IMR-90 (cell line): ENCODE results near the gene VAT1L. TPM values are rescaled to one million over a fixed set of nuclear protein-coding genes. Genes with fewer than 3 reads are reported as not detected.

ENCODE experiments used
- ATAC-seq: fragments of 200-7000 bp; cut with Tn5 transposase; 2 replicates; pipeline ENCODE4 v1.9.1; 2020; ENCODE audit warnings: low read depth, mild to moderate bottlenecking, moderate library complexity
- BruUV-seq: library from RNA; stranded (reverse); fragments of 400-500 nt; replicated peaks from 2 replicates; lab custom pipeline; 2021; lab: Mats Ljungman, UMichigan
- CTCF ChIA-PET: fragments of 300-600 bp; formaldehyde crosslinking; extraction: SDS; loops from one replicate; lab custom pipeline; 2021; ENCODE audit warnings: antibody characterized with exemption; lab: Yijun Ruan, JAX
- POLR2A ChIA-PET: fragments of 300-600 bp; sonication (Branson Sonifier 250); formaldehyde crosslinking; loops from one replicate; lab custom pipeline; 2022; ENCODE audit warnings: antibody characterized with exemption; ENCODE audit not compliant: unreplicated experiment; lab: Charles Lee
- DNase-seq: peaks from one replicate; pipeline ENCODE4 v3.0.0; 2013
- H2AFZ ChIP-seq: replicated peaks from 2 replicates; pipeline ENCODE3; 2013; ENCODE audit warnings: low read length, mild to moderate bottlenecking; ENCODE audit not compliant: poor library complexity
- H2AK5ac ChIP-seq: 2 replicates; pipeline ENCODE4 v1.6.1; 2013; ENCODE audit warnings: low read depth, low read length, inconsistent platforms
- H2AK9ac ChIP-seq: replicated peaks from 2 replicates; pipeline ENCODE3; 2013; ENCODE audit warnings: mild to moderate bottlenecking, low read depth, low read length, moderate library complexity; ENCODE audit not compliant: poor library complexity
- H2BK120ac ChIP-seq: 2 replicates; pipeline ENCODE4 v1.6.1; 2013; ENCODE audit warnings: low read depth, low read length, inconsistent platforms
- H2BK15ac ChIP-seq: 3 replicates; pipeline ENCODE4 v1.6.1; 2013; ENCODE audit warnings: low read depth, low read length, inconsistent platforms
- H2BK20ac ChIP-seq: 2 replicates; pipeline ENCODE4 v1.6.1; 2013; ENCODE audit warnings: low read depth, mild to moderate bottlenecking, inconsistent platforms, low read length, moderate library complexity
- H2BK5ac ChIP-seq: 2 replicates; pipeline ENCODE4 v1.6.1; 2013; ENCODE audit warnings: mild to moderate bottlenecking, low read depth, low read length, inconsistent platforms; ENCODE audit not compliant: poor library complexity, severe bottlenecking
- H3K14ac ChIP-seq: replicated peaks from 2 replicates; pipeline ENCODE4 v1.6.1; 2013; ENCODE audit warnings: low read depth, low read length, inconsistent platforms
- H3K18ac ChIP-seq: 2 replicates; pipeline ENCODE4 v1.6.1; 2013; ENCODE audit warnings: low read depth, low read length, control low read depth
- H3K23ac ChIP-seq: 2 replicates; pipeline ENCODE4 v1.6.1; 2013; ENCODE audit warnings: low read depth, low read length, inconsistent platforms
- H3K27ac ChIP-seq: 2 replicates; pipeline ENCODE4 v1.5.1; 2013; ENCODE audit warnings: mild to moderate bottlenecking, control low read depth, low read length; ENCODE audit not compliant: insufficient read depth
- H3K27me3 ChIP-seq: 2 replicates; pipeline ENCODE4 v1.6.1; 2013; ENCODE audit warnings: low read length; ENCODE audit not compliant: control insufficient read depth, insufficient read depth
- H3K36me3 ChIP-seq: 2 replicates; pipeline ENCODE4 v1.6.1; 2013; ENCODE audit warnings: low read length, mixed read lengths; ENCODE audit not compliant: control insufficient read depth, insufficient read depth
- H3K4ac ChIP-seq: 2 replicates; pipeline ENCODE4 v1.6.1; 2013; ENCODE audit warnings: low read depth, low read length, inconsistent platforms
- H3K4me1 ChIP-seq: 2 replicates; pipeline ENCODE4 v1.6.1; 2013; ENCODE audit warnings: low read length, mixed read lengths; ENCODE audit not compliant: control insufficient read depth, insufficient read depth
- H3K4me2 ChIP-seq: 2 replicates; pipeline ENCODE4 v1.6.1; 2013; ENCODE audit warnings: low read depth, mild to moderate bottlenecking, control low read depth, low read length, moderate library complexity
- H3K4me3 ChIP-seq: 2 replicates; pipeline ENCODE4 v1.5.1; 2013; ENCODE audit warnings: low read depth, mild to moderate bottlenecking, control low read depth, low read length, moderate library complexity; ENCODE audit not compliant: insufficient read depth
- H3K56ac ChIP-seq: 2 replicates; pipeline ENCODE4 v1.6.1; 2013; ENCODE audit warnings: low read length, inconsistent platforms; ENCODE audit not compliant: insufficient read depth; ENCODE audit errors: extremely low read depth
- H3K79me1 ChIP-seq, 2 experiments: 2 replicates each; pipeline ENCODE4 v1.6.1; 2013; ENCODE audit warnings: low read length in 2 of 2, inconsistent platforms in 1 of 2, low read depth in 1 of 2
- H3K9ac ChIP-seq: 2 replicates; pipeline ENCODE4 v1.6.1; 2013; ENCODE audit warnings: low read depth, low read length, control low read depth
- H3K9me1 ChIP-seq: 2 replicates; pipeline ENCODE4 v1.6.1; 2013; ENCODE audit warnings: low read length, inconsistent platforms; ENCODE audit not compliant: insufficient read depth
- H3K9me3 ChIP-seq: 2 replicates; pipeline ENCODE4 v1.6.1; 2013; ENCODE audit warnings: low read length; ENCODE audit not compliant: control insufficient read depth, insufficient read depth
- H4K20me1 ChIP-seq: 2 replicates; pipeline ENCODE4 v1.6.1; 2013; ENCODE audit warnings: low read length, inconsistent platforms; ENCODE audit not compliant: insufficient read depth
- H4K5ac ChIP-seq: 2 replicates; pipeline ENCODE4 v1.6.1; 2013; ENCODE audit warnings: mild to moderate bottlenecking, low read depth, low read length, control low read depth
- H4K8ac ChIP-seq, 2 experiments: 2 replicates each; pipeline ENCODE4 v1.6.1; 2013; ENCODE audit warnings: low read depth in 2 of 2, low read length in 2 of 2, control low read depth in 1 of 2, inconsistent platforms in 1 of 2
- H4K91ac ChIP-seq: 2 replicates; pipeline ENCODE4 v1.6.1; 2013; ENCODE audit warnings: low read depth, low read length, inconsistent platforms; ENCODE audit not compliant: insufficient read depth
- ELK1 ChIP-seq: fragments of 150-350 bp; IDR thresholded peaks from 2 replicates; pipeline ENCODE4 v1.6.1; 2016; ENCODE audit warnings: low read depth, mild to moderate bottlenecking, low read length, moderate library complexity, borderline replicate concordance
- WGBS, 2 experiments: methylation state at CpG; one replicate each; pipeline versions ENCODE4 v1.1.5 to v1.1.7; 2013; ENCODE audit warnings: missing lambda C conversion rate in 2 of 2; ENCODE audit not compliant: insufficient read length in 1 of 2; ENCODE audit errors: extremely low coverage in 2 of 2; 5-methylcytosine and 5-hydroxymethylcytosine counted together
- dilution Hi-C: fragments of 300-500 bp; cut with HindIII; formaldehyde crosslinking; loops from one replicate; pipeline ENCODE4 v1.14.3; 2018; ENCODE audit warnings: low sequenced_read_pairs; ENCODE audit not compliant: unreplicated experiment
- in situ Hi-C: fragments of 300-500 bp; cut with MboI; formaldehyde crosslinking; loops from 3 replicates; pipeline ENCODE4 v1.14.3; 2019; ENCODE audit warnings: low sequenced_read_pairs, inconsistent platforms, mixed read lengths
- intact Hi-C: fragments of 100-400 bp; cut with micrococcal nuclease; formaldehyde crosslinking; loops from 2 replicates; pipeline ENCODE4 v1.10.0; 2022
- polyA plus RNA-seq, 3 experiments: library from polyadenylated mRNA; depleted of rRNA; stranded (reverse); fragments of >200 nt; gene quantifications; 2 replicates each; pipeline ENCODE4 v1.2.3, GENCODE V29; 2012; ENCODE audit warnings: low replicate concordance in 1 of 3
- total RNA-seq: library from RNA; depleted of rRNA; stranded (reverse); fragments of >200 nt; gene quantifications from 2 replicates; pipeline ENCODE4 v1.2.3, GENCODE V29; 2012
- TF ChIP-seq, protein P1 (sequence below): fragments of 150-350 bp; IDR thresholded peaks from 2 replicates; pipeline ENCODE4 v1.6.1; 2017; ENCODE audit warnings: mild to moderate bottlenecking, antibody characterized with exemption, low read length, low read depth

VAT1L gene
- total and polyA plus RNA-seq, 2 of the 4 experiments (the other 2 are of a cell fraction), result 15.4 to 18.5 TPM

GRCh38 chr16:77962689-77963088 lies 174.3 kb downstream of the VAT1L start:
- Histone ChIP-seq H3K23ac (no peak overlapping the region), H3K9me1 (peaks cover 3% of the 10 kb centered on the region; the same call in 1 of the 2 replicates), H4K8ac (peak overlapping the region in 1 of 2 experiments; percentile 45; a peak in 1 of 4 replicates), H3K27me3 (no peaks in the 10 kb centered on the region), H3K4me3 (no peak overlapping the region), H3K9ac (no peak overlapping the region), H3K4ac (peak overlapping the region; percentile 53), H3K14ac (0 out of 2 replicates have a peak overlapping the region, but pooled peaks have one; percentile 49), H2AK5ac (no peak overlapping the region), H3K9me3 (no peaks in the 10 kb centered on the region), H2BK15ac (no peak overlapping the region; the same call in 2 of the 3 replicates), H4K20me1 (no peaks in the 10 kb centered on the region), H3K4me2 (no peak overlapping the region), H4K91ac (peak overlapping the region; percentile 16; the same call in 1 of the 2 replicates), H4K5ac (no peak overlapping the region), H2BK120ac (no peak overlapping the region; the same call in 1 of the 2 replicates), H3K36me3 (no peaks in the 10 kb centered on the region), H3K27ac (no peak overlapping the region), H2BK20ac (peak overlapping the region; percentile 47; the same call in 1 of the 2 replicates), H3K18ac (no peak overlapping the region), H3K79me1 (no peaks in the 10 kb centered on the region; a peak in 1 of 4 replicates), H3K56ac (no peak overlapping the region), H2BK5ac (no peak overlapping the region), H3K4me1 (peaks cover 3% of the 10 kb centered on the region; the same call in 1 of the 2 replicates), H2AFZ (no peak overlapping the region), H2AK9ac (no peak overlapping the region)
- dilution Hi-C loops, result no loop called here
- DNase-seq (no peak), ATAC-seq (no peak)
- TF ChIP-seq ELK1, result no peak
- TF ChIP-seq, protein P1, sequence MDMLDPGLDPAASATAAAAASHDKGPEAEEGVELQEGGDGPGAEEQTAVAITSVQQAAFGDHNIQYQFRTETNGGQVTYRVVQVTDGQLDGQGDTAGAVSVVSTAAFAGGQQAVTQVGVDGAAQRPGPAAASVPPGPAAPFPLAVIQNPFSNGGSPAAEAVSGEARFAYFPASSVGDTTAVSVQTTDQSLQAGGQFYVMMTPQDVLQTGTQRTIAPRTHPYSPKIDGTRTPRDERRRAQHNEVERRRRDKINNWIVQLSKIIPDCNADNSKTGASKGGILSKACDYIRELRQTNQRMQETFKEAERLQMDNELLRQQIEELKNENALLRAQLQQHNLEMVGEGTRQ, result no peak
- BruUV-seq, result no TSS peak
- in situ Hi-C loops, result no loop called here
- WGBS, 2 experiments, result no CpG with 5 or more reads among the region's 3 CpGs
- ChIA-PET CTCF (interaction anchor here (0.6 kb wide), 1 partner anchor 275 kb away, joined by 3 read pairs; no protein-coding TSS in a partner anchor), POLR2A (no interaction called here)
- intact Hi-C loops, result no loop called here
